ENCODE measurements around the gene PRDM5.

DNA sequence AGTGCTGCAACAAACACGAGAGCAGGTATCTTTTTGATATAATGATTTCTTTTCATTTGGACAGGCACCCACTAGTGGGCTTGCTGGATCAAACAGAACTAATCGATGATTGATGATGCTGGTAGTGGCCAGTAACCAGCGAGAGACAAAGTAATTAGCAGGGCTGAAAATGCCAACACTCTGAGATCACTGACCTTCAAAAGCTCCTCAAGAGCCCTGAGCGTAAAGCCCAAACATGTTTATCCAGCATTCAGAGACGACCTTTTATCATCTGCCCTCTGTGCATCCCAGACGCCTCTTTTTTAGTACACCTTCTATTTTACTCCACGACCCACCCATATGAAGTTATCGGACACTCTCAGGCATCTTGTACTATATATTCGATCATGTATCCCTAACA is 186.2 kb downstream of the PRDM5 start:
- no peak for TF ChIP-seq POLR2A (IDR thresholded peaks at IDR 0.05)
- TF ChIP-seq, protein P1, sequence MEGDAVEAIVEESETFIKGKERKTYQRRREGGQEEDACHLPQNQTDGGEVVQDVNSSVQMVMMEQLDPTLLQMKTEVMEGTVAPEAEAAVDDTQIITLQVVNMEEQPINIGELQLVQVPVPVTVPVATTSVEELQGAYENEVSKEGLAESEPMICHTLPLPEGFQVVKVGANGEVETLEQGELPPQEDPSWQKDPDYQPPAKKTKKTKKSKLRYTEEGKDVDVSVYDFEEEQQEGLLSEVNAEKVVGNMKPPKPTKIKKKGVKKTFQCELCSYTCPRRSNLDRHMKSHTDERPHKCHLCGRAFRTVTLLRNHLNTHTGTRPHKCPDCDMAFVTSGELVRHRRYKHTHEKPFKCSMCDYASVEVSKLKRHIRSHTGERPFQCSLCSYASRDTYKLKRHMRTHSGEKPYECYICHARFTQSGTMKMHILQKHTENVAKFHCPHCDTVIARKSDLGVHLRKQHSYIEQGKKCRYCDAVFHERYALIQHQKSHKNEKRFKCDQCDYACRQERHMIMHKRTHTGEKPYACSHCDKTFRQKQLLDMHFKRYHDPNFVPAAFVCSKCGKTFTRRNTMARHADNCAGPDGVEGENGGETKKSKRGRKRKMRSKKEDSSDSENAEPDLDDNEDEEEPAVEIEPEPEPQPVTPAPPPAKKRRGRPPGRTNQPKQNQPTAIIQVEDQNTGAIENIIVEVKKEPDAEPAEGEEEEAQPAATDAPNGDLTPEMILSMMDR (IDR thresholded peaks at IDR 0.05) = no peak
